ENCODE measurements around the gene NFYC.

DNA sequence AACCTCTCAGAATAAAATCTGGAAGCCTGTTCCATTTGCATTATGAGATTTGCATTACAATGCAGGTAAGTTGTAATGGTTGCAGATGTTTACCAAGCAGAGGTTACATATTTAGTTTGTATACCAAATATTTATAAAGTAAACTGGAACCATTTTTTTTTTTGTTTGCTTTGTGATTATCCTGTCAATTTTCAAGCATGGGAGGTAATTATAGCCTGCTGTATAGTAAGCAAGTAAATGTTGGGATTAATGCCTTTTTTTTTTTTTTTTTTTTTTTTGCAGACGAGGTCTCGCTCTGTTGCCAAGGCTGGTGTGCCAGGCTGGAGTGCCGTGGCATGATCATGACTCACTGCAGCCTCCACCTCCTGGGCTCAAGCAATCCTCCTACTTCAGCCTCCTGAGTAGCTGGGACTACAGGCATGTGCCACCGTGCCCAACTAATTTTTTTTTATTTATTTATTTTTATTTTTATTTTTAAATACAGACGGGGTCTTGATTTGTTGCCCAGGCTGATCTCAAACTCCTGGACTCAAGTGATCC lies 21.0 kb downstream of the NFYC start:
- no peak for TF ChIP-seq EP300 (IDR thresholded peaks at IDR 0.05)
- TF ChIP-seq, protein P1, sequence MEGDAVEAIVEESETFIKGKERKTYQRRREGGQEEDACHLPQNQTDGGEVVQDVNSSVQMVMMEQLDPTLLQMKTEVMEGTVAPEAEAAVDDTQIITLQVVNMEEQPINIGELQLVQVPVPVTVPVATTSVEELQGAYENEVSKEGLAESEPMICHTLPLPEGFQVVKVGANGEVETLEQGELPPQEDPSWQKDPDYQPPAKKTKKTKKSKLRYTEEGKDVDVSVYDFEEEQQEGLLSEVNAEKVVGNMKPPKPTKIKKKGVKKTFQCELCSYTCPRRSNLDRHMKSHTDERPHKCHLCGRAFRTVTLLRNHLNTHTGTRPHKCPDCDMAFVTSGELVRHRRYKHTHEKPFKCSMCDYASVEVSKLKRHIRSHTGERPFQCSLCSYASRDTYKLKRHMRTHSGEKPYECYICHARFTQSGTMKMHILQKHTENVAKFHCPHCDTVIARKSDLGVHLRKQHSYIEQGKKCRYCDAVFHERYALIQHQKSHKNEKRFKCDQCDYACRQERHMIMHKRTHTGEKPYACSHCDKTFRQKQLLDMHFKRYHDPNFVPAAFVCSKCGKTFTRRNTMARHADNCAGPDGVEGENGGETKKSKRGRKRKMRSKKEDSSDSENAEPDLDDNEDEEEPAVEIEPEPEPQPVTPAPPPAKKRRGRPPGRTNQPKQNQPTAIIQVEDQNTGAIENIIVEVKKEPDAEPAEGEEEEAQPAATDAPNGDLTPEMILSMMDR (IDR thresholded peaks at IDR 0.05): no peak
